Measurements from ENCODE around the gene C19orf38. TPM values are rescaled to one million over a fixed set of nuclear protein-coding genes. Genes with fewer than 3 reads are reported as not detected.

C19orf38 gene
- total and polyA plus RNA-seq, 2 experiments from 2014 or later, result 0.45 TPM; not detected in 1

DNA sequence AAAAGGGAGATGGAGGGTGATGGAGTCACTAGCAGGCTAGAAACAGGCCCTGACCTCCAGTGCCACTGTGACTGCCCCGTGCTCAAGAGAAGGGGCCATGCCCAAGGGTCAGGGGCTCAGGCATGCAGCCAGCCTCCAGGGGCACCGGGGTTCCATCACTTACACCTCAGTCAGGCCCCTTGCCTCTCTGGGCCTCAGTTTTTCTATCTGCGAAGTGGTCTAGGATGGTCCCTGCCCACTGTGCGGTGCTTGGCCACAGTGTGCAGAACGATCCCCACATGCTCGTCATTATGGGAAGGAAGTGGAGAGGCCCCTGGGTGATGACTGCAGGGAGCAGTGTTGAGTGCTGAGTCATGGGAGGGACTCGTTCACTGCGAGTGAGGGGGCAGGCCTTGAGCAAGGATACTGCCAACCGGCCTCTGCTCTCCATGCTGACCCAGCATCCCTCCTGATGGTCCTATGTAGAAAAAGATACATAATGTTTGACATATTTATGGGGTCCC is 35.3 kb upstream of the C19orf38 start:
- Histone ChIP-seq H4K20me1 (replicated peaks; ENCODE audit: insufficient read depth) (no peaks in the 10 kb centered on the region), H2AFZ (no peak overlapping the region), H3F3A (replicated peaks; ENCODE audit: low read depth) (no peaks in the 10 kb centered on the region), H3K9me2 (ENCODE audit: insufficient read depth) (no peaks in the 10 kb centered on the region), H3K4me3 (no peak overlapping the region), H3K36me3 (ENCODE audit: insufficient read depth) (no peaks in the 10 kb centered on the region; the same call in 1 of the 2 replicates), H3K79me2 (replicated peaks; ENCODE audit: insufficient read depth) (no peaks in the 10 kb centered on the region), H3K27me3 (ENCODE audit: insufficient read depth) (no peaks in the 10 kb centered on the region), H3K4me2 (no peak overlapping the region), H3K27ac (ENCODE audit: low read depth) (no peak overlapping the region), H3K4me1 (ENCODE audit: insufficient read depth) (no peaks in the 10 kb centered on the region)
- H3K4me3 Mint-ChIP-seq, result no peak overlapping the region
- no peaks in the 10 kb centered on the region for H3K4me1 Mint-ChIP-seq
- DNase-seq (ENCODE audit: low spot score) (no peak), ATAC-seq (no peak)
- H3K36me3 Mint-ChIP-seq (ENCODE audit: low read depth), result peaks cover 26% of the 10 kb centered on the region
- H3K27me3 Mint-ChIP-seq (ENCODE audit: insufficient read depth, low read depth, poor library complexity), result peaks cover 10% of the 10 kb centered on the region
- no peaks in the 10 kb centered on the region for H3K9me3 Mint-ChIP-seq
- TF ChIP-seq EZH2phosphoT487 (IDR thresholded peaks at IDR 0.05; ENCODE audit: unreplicated experiment), result no peak
- peak overlapping the region; percentile 76 for H3K27ac Mint-ChIP-seq

GRCh38 chr19:10815007-10815536 is 33.1 kb upstream of the C19orf38 start:
- H3K27ac Mint-ChIP-seq, result no peak overlapping the region
- H3K4me1 Mint-ChIP-seq, result no peaks in the 10 kb centered on the region
- H4K20me1 ChIP-seq (replicated peaks; ENCODE audit: insufficient read depth), result no peaks in the 10 kb centered on the region
- H3K4me1 ChIP-seq (ENCODE audit: insufficient read depth), result no peaks in the 10 kb centered on the region
- no peak for ATAC-seq
- H3K27me3 Mint-ChIP-seq (ENCODE audit: insufficient read depth, low read depth, poor library complexity), result peaks cover 12% of the 10 kb centered on the region
- H3K27ac ChIP-seq (ENCODE audit: low read depth), result no peak overlapping the region
- no peaks in the 10 kb centered on the region for H3K27me3 ChIP-seq (ENCODE audit: insufficient read depth)
- no peaks in the 10 kb centered on the region for H3K36me3 ChIP-seq (ENCODE audit: insufficient read depth)
- H3K36me3 Mint-ChIP-seq (ENCODE audit: low read depth), result peaks cover 21% of the 10 kb centered on the region
- H3K4me3 Mint-ChIP-seq, result no peak overlapping the region
- DNase-seq (ENCODE audit: low spot score), result no peak
- no peak overlapping the region for H3K4me3 ChIP-seq
- no peaks in the 10 kb centered on the region for H3K9me3 Mint-ChIP-seq
- H3K79me2 ChIP-seq (replicated peaks; ENCODE audit: insufficient read depth), result no peaks in the 10 kb centered on the region
- H3K9me2 ChIP-seq (ENCODE audit: insufficient read depth), result no peaks in the 10 kb centered on the region
- no peaks in the 10 kb centered on the region for H3F3A ChIP-seq (replicated peaks; ENCODE audit: low read depth)
- no peak overlapping the region for H2AFZ ChIP-seq
- no peak overlapping the region for H3K4me2 ChIP-seq
- TF ChIP-seq, protein P1, sequence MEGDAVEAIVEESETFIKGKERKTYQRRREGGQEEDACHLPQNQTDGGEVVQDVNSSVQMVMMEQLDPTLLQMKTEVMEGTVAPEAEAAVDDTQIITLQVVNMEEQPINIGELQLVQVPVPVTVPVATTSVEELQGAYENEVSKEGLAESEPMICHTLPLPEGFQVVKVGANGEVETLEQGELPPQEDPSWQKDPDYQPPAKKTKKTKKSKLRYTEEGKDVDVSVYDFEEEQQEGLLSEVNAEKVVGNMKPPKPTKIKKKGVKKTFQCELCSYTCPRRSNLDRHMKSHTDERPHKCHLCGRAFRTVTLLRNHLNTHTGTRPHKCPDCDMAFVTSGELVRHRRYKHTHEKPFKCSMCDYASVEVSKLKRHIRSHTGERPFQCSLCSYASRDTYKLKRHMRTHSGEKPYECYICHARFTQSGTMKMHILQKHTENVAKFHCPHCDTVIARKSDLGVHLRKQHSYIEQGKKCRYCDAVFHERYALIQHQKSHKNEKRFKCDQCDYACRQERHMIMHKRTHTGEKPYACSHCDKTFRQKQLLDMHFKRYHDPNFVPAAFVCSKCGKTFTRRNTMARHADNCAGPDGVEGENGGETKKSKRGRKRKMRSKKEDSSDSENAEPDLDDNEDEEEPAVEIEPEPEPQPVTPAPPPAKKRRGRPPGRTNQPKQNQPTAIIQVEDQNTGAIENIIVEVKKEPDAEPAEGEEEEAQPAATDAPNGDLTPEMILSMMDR (conservative IDR thresholded peaks at IDR 0.05; ENCODE audit: low read depth in 2 of 2), result no peak
- TF ChIP-seq EZH2 (IDR thresholded peaks at IDR 0.05; ENCODE audit: low read depth, unreplicated experiment), result no peak
- no peak for TF ChIP-seq NANOG (IDR thresholded peaks at IDR 0.05; ENCODE audit: borderline replicate concordance)
- no peak for TF ChIP-seq EZH2phosphoT487 (IDR thresholded peaks at IDR 0.05; ENCODE audit: unreplicated experiment)
- TF ChIP-seq JUNB (IDR thresholded peaks at IDR 0.05; ENCODE audit: unreplicated experiment), result no peak
- TF ChIP-seq ETS1 (IDR thresholded peaks at IDR 0.05), result no peak
- TF ChIP-seq POLR2AphosphoS5 (IDR thresholded peaks at IDR 0.05; ENCODE audit: low read depth), result no peak
- TF ChIP-seq CREB1 (CRISPR knock-in tag; IDR thresholded peaks at IDR 0.05; ENCODE audit: low read depth), result no peak
- no peak for TF ChIP-seq ZNF331 (CRISPR knock-in tag; IDR thresholded peaks at IDR 0.05; ENCODE audit: low read depth)
- TF ChIP-seq, protein P2, sequence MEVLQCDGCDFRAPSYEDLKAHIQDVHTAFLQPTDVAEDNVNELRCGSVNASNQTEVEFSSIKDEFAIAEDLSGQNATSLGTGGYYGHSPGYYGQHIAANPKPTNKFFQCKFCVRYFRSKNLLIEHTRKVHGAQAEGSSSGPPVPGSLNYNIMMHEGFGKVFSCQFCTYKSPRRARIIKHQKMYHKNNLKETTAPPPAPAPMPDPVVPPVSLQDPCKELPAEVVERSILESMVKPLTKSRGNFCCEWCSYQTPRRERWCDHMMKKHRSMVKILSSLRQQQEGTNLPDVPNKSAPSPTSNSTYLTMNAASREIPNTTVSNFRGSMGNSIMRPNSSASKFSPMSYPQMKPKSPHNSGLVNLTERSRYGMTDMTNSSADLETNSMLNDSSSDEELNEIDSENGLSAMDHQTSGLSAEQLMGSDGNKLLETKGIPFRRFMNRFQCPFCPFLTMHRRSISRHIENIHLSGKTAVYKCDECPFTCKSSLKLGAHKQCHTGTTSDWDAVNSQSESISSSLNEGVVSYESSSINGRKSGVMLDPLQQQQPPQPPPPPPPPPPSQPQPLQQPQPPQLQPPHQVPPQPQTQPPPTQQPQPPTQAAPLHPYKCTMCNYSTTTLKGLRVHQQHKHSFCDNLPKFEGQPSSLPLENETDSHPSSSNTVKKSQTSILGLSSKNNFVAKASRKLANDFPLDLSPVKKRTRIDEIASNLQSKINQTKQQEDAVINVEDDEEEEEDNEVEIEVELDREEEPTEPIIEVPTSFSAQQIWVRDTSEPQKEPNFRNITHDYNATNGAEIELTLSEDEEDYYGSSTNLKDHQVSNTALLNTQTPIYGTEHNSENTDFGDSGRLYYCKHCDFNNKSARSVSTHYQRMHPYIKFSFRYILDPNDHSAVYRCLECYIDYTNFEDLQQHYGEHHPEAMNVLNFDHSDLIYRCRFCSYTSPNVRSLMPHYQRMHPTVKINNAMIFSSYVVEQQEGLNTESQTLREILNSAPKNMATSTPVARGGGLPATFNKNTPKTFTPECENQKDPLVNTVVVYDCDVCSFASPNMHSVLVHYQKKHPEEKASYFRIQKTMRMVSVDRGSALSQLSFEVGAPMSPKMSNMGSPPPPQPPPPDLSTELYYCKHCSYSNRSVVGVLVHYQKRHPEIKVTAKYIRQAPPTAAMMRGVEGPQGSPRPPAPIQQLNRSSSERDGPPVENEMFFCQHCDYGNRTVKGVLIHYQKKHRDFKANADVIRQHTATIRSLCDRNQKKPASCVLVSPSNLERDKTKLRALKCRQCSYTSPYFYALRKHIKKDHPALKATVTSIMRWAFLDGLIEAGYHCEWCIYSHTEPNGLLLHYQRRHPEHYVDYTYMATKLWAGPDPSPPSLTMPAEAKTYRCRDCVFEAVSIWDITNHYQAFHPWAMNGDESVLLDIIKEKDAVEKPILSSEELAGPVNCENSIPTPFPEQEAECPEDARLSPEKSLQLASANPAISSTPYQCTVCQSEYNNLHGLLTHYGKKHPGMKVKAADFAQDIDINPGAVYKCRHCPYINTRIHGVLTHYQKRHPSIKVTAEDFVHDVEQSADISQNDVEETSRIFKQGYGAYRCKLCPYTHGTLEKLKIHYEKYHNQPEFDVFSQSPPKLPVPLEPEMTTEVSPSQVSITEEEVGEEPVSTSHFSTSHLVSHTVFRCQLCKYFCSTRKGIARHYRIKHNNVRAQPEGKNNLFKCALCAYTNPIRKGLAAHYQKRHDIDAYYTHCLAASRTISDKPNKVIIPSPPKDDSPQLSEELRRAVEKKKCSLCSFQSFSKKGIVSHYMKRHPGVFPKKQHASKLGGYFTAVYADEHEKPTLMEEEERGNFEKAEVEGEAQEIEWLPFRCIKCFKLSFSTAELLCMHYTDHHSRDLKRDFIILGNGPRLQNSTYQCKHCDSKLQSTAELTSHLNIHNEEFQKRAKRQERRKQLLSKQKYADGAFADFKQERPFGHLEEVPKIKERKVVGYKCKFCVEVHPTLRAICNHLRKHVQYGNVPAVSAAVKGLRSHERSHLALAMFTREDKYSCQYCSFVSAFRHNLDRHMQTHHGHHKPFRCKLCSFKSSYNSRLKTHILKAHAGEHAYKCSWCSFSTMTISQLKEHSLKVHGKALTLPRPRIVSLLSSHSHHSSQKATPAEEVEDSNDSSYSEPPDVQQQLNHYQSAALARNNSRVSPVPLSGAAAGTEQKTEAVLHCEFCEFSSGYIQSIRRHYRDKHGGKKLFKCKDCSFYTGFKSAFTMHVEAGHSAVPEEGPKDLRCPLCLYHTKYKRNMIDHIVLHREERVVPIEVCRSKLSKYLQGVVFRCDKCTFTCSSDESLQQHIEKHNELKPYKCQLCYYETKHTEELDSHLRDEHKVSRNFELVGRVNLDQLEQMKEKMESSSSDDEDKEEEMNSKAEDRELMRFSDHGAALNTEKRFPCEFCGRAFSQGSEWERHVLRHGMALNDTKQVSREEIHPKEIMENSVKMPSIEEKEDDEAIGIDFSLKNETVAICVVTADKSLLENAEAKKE (CRISPR knock-in tag; IDR thresholded peaks at IDR 0.05), result no peak
- TF ChIP-seq STAT1 (IDR thresholded peaks at IDR 0.05; ENCODE audit: unreplicated experiment), result no peak
